ENCODE results near the gene JAG1.

Gene JAG1

DNA sequence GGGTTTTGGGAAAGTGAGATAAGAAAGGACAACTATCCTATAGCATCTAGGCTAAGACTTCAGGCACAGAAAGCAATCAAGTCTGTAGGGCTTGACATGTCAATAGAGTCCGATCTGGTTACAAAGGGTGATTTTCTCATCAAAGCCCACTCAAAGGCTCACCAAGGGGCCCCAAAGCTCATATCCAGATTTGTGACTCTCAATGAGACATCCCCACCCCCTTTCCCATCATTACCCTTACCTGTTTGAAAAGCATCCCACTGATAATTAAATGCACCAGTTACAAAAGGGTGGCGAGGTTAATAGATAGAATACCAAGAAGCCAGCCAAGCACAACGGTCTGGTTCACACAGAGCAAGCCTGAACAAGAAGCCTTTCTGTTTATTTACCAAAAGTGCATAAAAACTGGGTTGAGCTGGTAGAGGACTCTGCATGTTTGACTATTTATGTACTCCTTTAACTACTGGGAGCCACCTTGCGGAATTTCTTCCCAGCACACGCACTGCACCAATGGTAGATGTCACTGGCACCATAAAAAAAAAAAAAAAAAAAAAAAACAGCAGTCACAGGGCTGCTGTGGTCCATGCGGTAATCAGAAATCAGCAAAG, 6.1 kb downstream of the JAG1 start:
- DNase-seq (ENCODE audit: low spot score): no peak

- DNase-seq (ENCODE audit: low spot score): no peak
Observed at GRCh38 chr20:10667077-10667401, 6.8 kb downstream of the JAG1 start.

GRCh38 chr20:10666221-10667076, 7.3 kb downstream of the JAG1 start:
- DNase-seq (ENCODE audit: low spot score): no peak

DNA sequence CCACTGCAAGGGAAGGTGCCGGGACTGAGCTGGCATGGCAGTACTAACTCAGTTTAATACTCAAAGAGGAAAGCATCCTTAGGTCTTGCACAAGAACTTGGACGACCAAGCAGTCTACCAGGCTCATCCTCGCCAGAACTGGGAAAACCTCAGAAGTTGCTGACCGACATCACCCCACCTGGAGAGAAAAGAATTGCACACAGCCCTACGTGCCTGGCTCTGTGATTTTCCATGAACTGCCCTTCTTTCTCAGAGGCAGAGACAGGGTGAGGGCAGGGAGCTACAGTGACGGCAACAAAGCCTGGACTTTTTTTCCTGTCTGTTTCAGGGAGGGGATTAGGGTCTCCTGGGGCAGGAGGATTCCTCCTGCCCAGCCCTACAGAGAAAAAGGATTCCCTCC, 8.0 kb downstream of the JAG1 start:
- no peak for DNase-seq (ENCODE audit: low spot score)

DNA sequence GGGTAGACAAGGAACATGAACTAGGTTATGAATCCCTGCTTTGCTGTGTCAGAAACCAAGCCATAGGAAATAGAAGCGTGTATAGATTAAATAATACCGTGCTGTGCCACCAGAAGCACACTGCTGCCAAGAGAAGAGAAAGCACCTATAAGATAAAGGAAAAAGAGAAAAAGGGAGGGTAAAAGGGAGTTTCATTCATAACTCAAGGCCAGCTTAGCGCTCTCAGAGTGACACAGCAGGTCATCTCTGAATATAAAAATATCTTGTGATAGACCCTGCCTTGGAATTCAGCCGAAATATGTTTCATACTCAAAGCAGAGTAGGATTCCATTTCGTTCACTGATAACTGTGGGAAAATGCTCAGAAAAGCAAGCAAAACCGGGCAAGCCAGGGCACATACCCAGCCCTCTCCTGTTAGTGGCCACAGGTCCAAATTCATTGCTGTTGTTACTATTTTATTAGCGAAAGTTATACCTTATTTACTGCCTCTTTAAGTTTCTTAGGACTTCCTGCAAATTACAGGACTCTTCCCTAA, 8.7 kb downstream of the JAG1 start:
- DNase-seq (ENCODE audit: low spot score): no peak

- no peak for DNase-seq (ENCODE audit: low spot score)
Observed at GRCh38 chr20:10663756-10664155, 10.0 kb downstream of the JAG1 start.

GRCh38 chr20:10662661-10663458, 10.9 kb downstream of the JAG1 start:
- no peak for DNase-seq (ENCODE audit: low spot score)

GRCh38 chr20:10662151-10662550, 11.6 kb downstream of the JAG1 start:
- no peak for DNase-seq (ENCODE audit: low spot score)

GRCh38 chr20:10661261-10661660, 12.5 kb downstream of the JAG1 start:
- DNase-seq (ENCODE audit: low spot score): no peak

GRCh38 chr20:10660661-10661060, 13.1 kb downstream of the JAG1 start:
- no peak for DNase-seq (ENCODE audit: low spot score)

DNA sequence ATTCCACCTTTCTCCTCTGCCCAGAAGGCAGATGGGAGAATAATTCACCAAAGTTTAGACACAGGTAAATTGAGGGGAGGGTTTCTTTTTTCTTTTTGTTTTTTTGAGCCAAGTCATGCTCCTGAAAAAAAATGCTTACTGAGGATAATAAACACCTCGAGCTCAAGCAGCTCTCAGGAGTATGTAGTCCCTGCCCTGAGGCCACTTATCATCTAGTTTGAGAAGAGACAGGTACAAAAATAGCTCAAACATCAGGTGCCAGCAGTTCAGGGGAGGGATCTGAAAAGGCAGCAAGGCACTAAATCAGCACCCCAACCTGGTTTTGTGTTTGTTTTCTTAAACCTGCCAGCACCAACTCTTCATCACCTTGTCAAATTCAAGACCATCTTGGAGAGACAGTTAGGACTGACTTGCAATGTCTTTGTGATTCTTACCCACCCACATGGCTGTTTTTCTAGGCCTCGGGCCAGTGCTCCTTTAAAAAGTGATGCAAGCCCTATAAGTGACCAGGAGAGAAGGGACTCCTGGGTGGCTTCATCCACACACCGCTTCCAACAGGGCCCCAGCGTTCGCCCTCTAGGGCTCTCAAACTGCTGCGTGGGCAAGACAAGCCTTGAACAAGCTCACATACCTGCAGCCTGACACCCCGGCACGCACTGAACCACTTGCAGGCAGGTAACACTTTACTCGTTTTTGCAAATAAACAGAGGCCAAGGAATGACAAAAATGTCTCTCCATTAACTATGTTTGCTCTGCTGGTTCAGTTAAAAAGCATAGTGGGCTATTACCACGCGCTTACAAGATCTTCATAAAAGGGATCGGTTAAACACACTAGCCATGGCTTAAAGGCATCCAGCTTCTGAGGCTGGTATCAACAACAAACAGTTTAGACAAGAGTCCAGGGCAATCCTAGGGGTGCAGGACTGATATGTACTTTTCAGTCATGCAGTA, 13.9 kb downstream of the JAG1 start:
- no peak for DNase-seq (ENCODE audit: low spot score)

- no peak for DNase-seq (ENCODE audit: low spot score)
Observed at GRCh38 chr20:10658876-10659632, 14.7 kb downstream of the JAG1 start.

DNA sequence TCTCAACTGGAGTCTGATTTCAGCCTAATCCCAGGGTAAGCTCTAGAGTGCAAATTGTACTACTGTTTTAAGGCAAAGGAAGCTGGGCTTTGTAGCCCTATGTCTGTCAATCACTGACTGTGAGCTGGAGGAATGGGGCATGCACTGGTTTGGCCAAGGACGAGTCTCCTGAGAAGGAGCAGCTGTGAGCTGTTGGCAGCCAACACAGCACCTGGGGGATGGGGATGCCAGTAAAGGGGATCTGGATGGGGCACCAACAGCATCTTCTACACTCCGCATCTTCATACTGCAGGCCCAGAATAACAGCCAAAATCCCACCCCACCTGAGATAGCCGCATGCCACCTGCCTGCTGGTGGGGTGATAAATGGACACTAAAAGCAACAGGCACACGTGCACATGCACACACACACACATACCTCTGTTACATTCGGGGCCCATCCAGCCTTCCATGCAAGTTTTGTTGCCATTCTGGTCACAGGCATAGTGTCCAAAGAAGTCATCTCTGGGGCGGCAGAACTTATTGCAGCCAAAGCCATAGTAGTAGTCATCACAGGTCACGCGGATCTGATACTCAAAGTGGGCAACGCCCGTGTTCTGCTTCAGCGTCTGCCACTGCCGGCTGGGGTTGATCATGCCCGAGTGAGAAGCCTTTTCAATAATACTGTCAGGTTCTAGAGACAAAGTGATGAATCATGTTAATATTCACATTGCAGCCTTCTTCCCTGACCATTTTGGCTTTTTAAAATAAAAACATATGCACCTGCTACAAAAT, 15.6 kb downstream of the JAG1 start:
- DNase-seq (ENCODE audit: low spot score): no peak

- DNase-seq (ENCODE audit: low spot score): no peak
Observed at GRCh38 chr20:10657453-10657852, 16.3 kb downstream of the JAG1 start.

- DNase-seq (ENCODE audit: low spot score): no peak
Observed at GRCh38 chr20:10655720-10656669, 17.8 kb downstream of the JAG1 start.

- no peak for DNase-seq (ENCODE audit: low spot score)
Observed at GRCh38 chr20:10654630-10655029, 19.2 kb downstream of the JAG1 start.

GRCh38 chr20:10654250-10654610, 19.6 kb downstream of the JAG1 start:
- DNase-seq (ENCODE audit: low spot score): no peak

GRCh38 chr20:10653599-10654249, 20.1 kb downstream of the JAG1 start:
- DNase-seq (ENCODE audit: low spot score): no peak
